ENCODE data around the gene SMARCAL1. TPM values are rescaled to one million over a fixed set of nuclear protein-coding genes. Genes with fewer than 3 reads are reported as not detected.

The SMARCAL1 gene
- total and polyA plus RNA-seq, 9 donors, result 9.0 to 22.7 (median 20.3) TPM

GRCh38 chr2:216526939-216527338 is 114.7 kb downstream of the SMARCAL1 start:
- Histone ChIP-seq H3K36me3 (ENCODE audit: control insufficient read depth, insufficient read depth, low read length) (no peaks in the 10 kb centered on the region), H3K4me1 (ENCODE audit: control insufficient read depth, insufficient read depth, low read length) (no peaks in the 10 kb centered on the region), H3K4me3 (ENCODE audit: low read length) (no peak overlapping the region), H3K27me3 (ENCODE audit: control insufficient read depth, insufficient read depth, low read length) (no peaks in the 10 kb centered on the region), H3K27ac (ENCODE audit: low read length) (no peak overlapping the region), H3K9me3 (replicated peaks; ENCODE audit: control insufficient read depth, low read depth, low read length) (peaks cover 2% of the 10 kb centered on the region)
- DNase-seq, result no peak
- WGBS (ENCODE audit: insufficient coverage), result 100% methylated on average over 1 of the region's 1 CpG

GRCh38 chr2:216527600-216527999 is 115.3 kb downstream of the SMARCAL1 start:
- WGBS (ENCODE audit: insufficient coverage), result no CpG with 5 or more reads among the region's 1 CpG
- DNase-seq, result no peak
- H3K36me3 ChIP-seq (ENCODE audit: control insufficient read depth, insufficient read depth, low read length), result no peaks in the 10 kb centered on the region
- H3K9me3 ChIP-seq (replicated peaks; ENCODE audit: control insufficient read depth, low read depth, low read length), result peaks cover 2% of the 10 kb centered on the region
- H3K4me1 ChIP-seq (ENCODE audit: control insufficient read depth, insufficient read depth, low read length), result no peaks in the 10 kb centered on the region
- H3K4me3 ChIP-seq (ENCODE audit: low read length), result no peak overlapping the region
- no peak overlapping the region for H3K27ac ChIP-seq (ENCODE audit: low read length)
- no peaks in the 10 kb centered on the region for H3K27me3 ChIP-seq (ENCODE audit: control insufficient read depth, insufficient read depth, low read length)

GRCh38 chr2:216532562-216532961 is 120.3 kb downstream of the SMARCAL1 start:
- Histone ChIP-seq H3K4me3 (ENCODE audit: low read length) (no peak overlapping the region), H3K4me1 (ENCODE audit: control insufficient read depth, insufficient read depth, low read length) (peaks cover 27% of the 10 kb centered on the region), H3K27me3 (ENCODE audit: control insufficient read depth, insufficient read depth, low read length) (no peaks in the 10 kb centered on the region), H3K36me3 (ENCODE audit: control insufficient read depth, insufficient read depth, low read length) (no peaks in the 10 kb centered on the region), H3K27ac (ENCODE audit: low read length) (no peak overlapping the region), H3K9me3 (replicated peaks; ENCODE audit: control insufficient read depth, low read depth, low read length) (no peaks in the 10 kb centered on the region)
- WGBS (ENCODE audit: insufficient coverage), result no CpG with 5 or more reads among the region's 2 CpGs
- DNase-seq, result no peak

Other genes starting within 250 kb of the SMARCAL1 start
- not detected for gene MARCHF4, start 40.0 kb upstream of the SMARCAL1 start, total RNA-seq
- under 1 TPM; 0.08 to 0.17 (median 0.13) TPM for gene MARCHF4, start 40.0 kb upstream of the SMARCAL1 start, polyA plus RNA-seq (ENCODE audit: insufficient read depth in 1 of 8, insufficient read length in 8 of 8, low replicate concordance in 1 of 8)
- gene RPL37A, start 86.4 kb downstream of the SMARCAL1 start, total RNA-seq, result 12,065 TPM
- 1,000 to 10,000 TPM; 3,793 to 4,976 (median 4,655) TPM for gene RPL37A, start 86.4 kb downstream of the SMARCAL1 start, polyA plus RNA-seq (ENCODE audit: insufficient read depth in 1 of 8, insufficient read length in 8 of 8, low replicate concordance in 1 of 8)
- 172 TPM for gene IGFBP2, start 220.9 kb downstream of the SMARCAL1 start, total RNA-seq
- gene IGFBP2, start 220.9 kb downstream of the SMARCAL1 start, polyA plus RNA-seq (ENCODE audit: insufficient read depth in 1 of 8, insufficient read length in 8 of 8, low replicate concordance in 1 of 8), result 100 to 1,000 TPM; 136 to 277 (median 202) TPM